Thoracic aorta (tissue), 2 donors: Measurements from ENCODE around the gene ODR4. TPM values are rescaled to one million over a fixed set of nuclear protein-coding genes. Genes with fewer than 3 reads are reported as not detected.

Experiments used
- ATAC-seq: fragments of 150-250 bp; one replicate; pipeline ENCODE4 v1.8.0; 2017; ENCODE audit warnings: low read depth; ENCODE audit not compliant: insufficient number of reproducible peaks, low FRiP score
- DNase-seq: peaks from one replicate; pipeline ENCODE4 v3.0.0-alpha.2; 2020; ENCODE audit warnings: low spot score
- H3K27ac ChIP-seq, 2 donors: fragments of 200-600 bp; sonication (generic); 1 replicate in 1 of 2; 2 replicates in 1 of 2; pipeline ENCODE4 v1.5.1; 2016; ENCODE audit warnings: mild to moderate bottlenecking in 2 of 2, moderate library complexity in 2 of 2
- H3K27me3 ChIP-seq: fragments of 200-600 bp; sonication (generic); replicated peaks from 2 replicates; pipeline ENCODE4 v1.6.0; 2016; ENCODE audit warnings: mild to moderate bottlenecking; ENCODE audit not compliant: insufficient read depth
- H3K36me3 ChIP-seq: fragments of 200-600 bp; sonication (generic); one replicate; pipeline ENCODE4 v1.5.1; 2016
- H3K4me1 ChIP-seq, 2 donors: fragments of 200-600 bp; sonication (generic); 1 replicate in 1 of 2; 2 replicates in 1 of 2; pipeline versions ENCODE4 v1.5.1 to v1.6.0; 2016; ENCODE audit warnings: low read depth in 2 of 2, mild to moderate bottlenecking in 1 of 2; ENCODE audit not compliant: control insufficient read depth in 1 of 2
- H3K4me3 ChIP-seq: fragments of 200-600 bp; sonication (generic); 2 replicates; pipeline ENCODE4 v1.5.1; 2016; ENCODE audit warnings: mild to moderate bottlenecking
- H3K9me3 ChIP-seq: fragments of 200-600 bp; sonication (generic); 2 replicates; pipeline ENCODE4 v1.5.1; 2016
- CTCF ChIP-seq: fragments of 200-600 bp; sonication (generic); IDR thresholded peaks from one replicate; pipeline ENCODE4 v1.5.1; 2019; ENCODE audit warnings: antibody characterized with exemption
- total RNA-seq, 2 donors: library from RNA; depleted of rRNA; stranded (reverse); fragments of >200 nt; gene quantifications; one replicate each; pipeline versions ENCODE4 v1.1.0 to v1.2.3, GENCODE V29; 2016

Gene ODR4
- total RNA-seq, 2 donors from 2014 or later = 14.6 to 18.4 TPM

GRCh38 chr1:186409091-186409490 lies 33.5 kb downstream of the ODR4 start:
- Histone ChIP-seq H3K27me3 (no peaks in the 10 kb centered on the region), H3K9me3 (no peaks in the 10 kb centered on the region), H3K4me3 (no peak overlapping the region), H3K27ac (no peak overlapping the region), H3K36me3 (peaks cover 21% of the 10 kb centered on the region), H3K4me1 (no peaks in the 10 kb centered on the region)
- DNase-seq (no peak), ATAC-seq (no peak)
- no peak for TF ChIP-seq CTCF

- ATAC-seq = no peak
- Histone ChIP-seq H3K27ac (no peak overlapping the region), H3K27me3 (no peaks in the 10 kb centered on the region), H3K9me3 (no peaks in the 10 kb centered on the region), H3K4me1 (no peaks in the 10 kb centered on the region), H3K4me3 (no peak overlapping the region), H3K36me3 (peaks cover 7% of the 10 kb centered on the region)
- no peak for DNase-seq
- no peak for TF ChIP-seq CTCF
Observed at GRCh38 chr1:186413319-186413718, 37.7 kb downstream of the ODR4 start.

GRCh38 chr1:186418503-186418902 lies 42.9 kb downstream of the ODR4 start:
- ATAC-seq (no peak), DNase-seq (no peak)
- Histone ChIP-seq H3K9me3 (no peaks in the 10 kb centered on the region), H3K36me3 (peaks cover 5% of the 10 kb centered on the region), H3K4me1 (no peaks in the 10 kb centered on the region), H3K27me3 (no peaks in the 10 kb centered on the region), H3K27ac (no peak overlapping the region), H3K4me3 (no peak overlapping the region)
- no peak for TF ChIP-seq CTCF

GRCh38 chr1:186420311-186420710 lies 44.7 kb downstream of the ODR4 start:
- no peak overlapping the region for H3K27ac ChIP-seq
- no peak for TF ChIP-seq CTCF
- ATAC-seq (no peak), DNase-seq (no peak)
- no peaks in the 10 kb centered on the region for H3K27me3 ChIP-seq
- no peaks in the 10 kb centered on the region for H3K9me3 ChIP-seq
- no peaks in the 10 kb centered on the region for H3K4me1 ChIP-seq
- no peak overlapping the region for H3K4me3 ChIP-seq
- peaks cover 5% of the 10 kb centered on the region for H3K36me3 ChIP-seq

- no peak for DNase-seq
- no peak for ATAC-seq
- Histone ChIP-seq H3K27ac (no peak overlapping the region), H3K9me3 (no peaks in the 10 kb centered on the region), H3K36me3 (peaks cover 5% of the 10 kb centered on the region), H3K4me3 (no peak overlapping the region), H3K27me3 (no peaks in the 10 kb centered on the region), H3K4me1 (no peaks in the 10 kb centered on the region)
- TF ChIP-seq CTCF = no peak
Observed at GRCh38 chr1:186420923-186421322, 45.3 kb downstream of the ODR4 start.
